Lung microvascular endothelial cell (primary cell): ENCODE measurements around the gene ACY1. TPM values are rescaled to one million over a fixed set of nuclear protein-coding genes. Genes with fewer than 3 reads are reported as not detected.

Experiments
- DNase-seq, 2 donors: peaks; one replicate each; pipeline versions ENCODE4 v3.0.0 to v3.0.0-alpha.2; 2010; ENCODE audit warnings: low read depth in 2 of 2
- total RNA-seq: library from RNA; depleted of rRNA; stranded (reverse); fragments of >200 nt; gene quantifications from 2 replicates; pipeline ENCODE4 v1.2.1, GENCODE V29; 2014

Gene ACY1
- total RNA-seq, 1 donor from 2014 or later, result 22.2 TPM

GRCh38 chr3:51945926-51946705 lies 37.2 kb upstream of the ACY1 start:
- no peak for DNase-seq

GRCh38 chr3:51946796-51947195 lies 36.5 kb upstream of the ACY1 start:
- DNase-seq, result no peak

- no peak for DNase-seq
Measured at GRCh38 chr3:51947215-51947900, 36.0 kb upstream of the ACY1 start.

- DNase-seq, result no peak
Measured at GRCh38 chr3:51948016-51948580, 35.2 kb upstream of the ACY1 start.

- no peak for DNase-seq
Measured at GRCh38 chr3:51949121-51949520, 34.2 kb upstream of the ACY1 start.

- no peak for DNase-seq
Measured at GRCh38 chr3:51950899-51951298, 32.4 kb upstream of the ACY1 start.

GRCh38 chr3:51953445-51953844 lies 29.9 kb upstream of the ACY1 start:
- no peak for DNase-seq

GRCh38 chr3:51954105-51954504 lies 29.2 kb upstream of the ACY1 start:
- no peak for DNase-seq

GRCh38 chr3:51954713-51955112 lies 28.6 kb upstream of the ACY1 start:
- no peak for DNase-seq

- DNase-seq, result no peak
Measured at GRCh38 chr3:51955175-51955892, 28.0 kb upstream of the ACY1 start, which contains the start of gene GPR62. GPR62 (plus strand) TSS chr3:51955381; CDS start chr3:51955653, 272 bp downstream.

- DNase-seq, result peak; percentile 65 to 81
Measured at GRCh38 chr3:51955893-51956770, 27.2 kb upstream of the ACY1 start.

- DNase-seq, result no peak
Measured at GRCh38 chr3:51957520-51958205, 25.7 kb upstream of the ACY1 start.

GRCh38 chr3:51958603-51959521 lies 24.5 kb upstream of the ACY1 start:
- no peak for DNase-seq

- DNase-seq, result no peak
Measured at GRCh38 chr3:51959651-51960050, 23.7 kb upstream of the ACY1 start.

- no peak for DNase-seq
Measured at GRCh38 chr3:51960386-51960785, 22.9 kb upstream of the ACY1 start.

- no peak for DNase-seq
Measured at GRCh38 chr3:51961011-51961410, 22.3 kb upstream of the ACY1 start.

GRCh38 chr3:51961602-51962569 lies 21.4 kb upstream of the ACY1 start:
- DNase-seq, result no peak
